ENCODE data around the gene PLBD2. TPM values are rescaled to one million over a fixed set of nuclear protein-coding genes. Genes with fewer than 3 reads are reported as not detected.

Gene PLBD2
- total RNA-seq, 1 donor from 2014 or later = 102 TPM

DNA sequence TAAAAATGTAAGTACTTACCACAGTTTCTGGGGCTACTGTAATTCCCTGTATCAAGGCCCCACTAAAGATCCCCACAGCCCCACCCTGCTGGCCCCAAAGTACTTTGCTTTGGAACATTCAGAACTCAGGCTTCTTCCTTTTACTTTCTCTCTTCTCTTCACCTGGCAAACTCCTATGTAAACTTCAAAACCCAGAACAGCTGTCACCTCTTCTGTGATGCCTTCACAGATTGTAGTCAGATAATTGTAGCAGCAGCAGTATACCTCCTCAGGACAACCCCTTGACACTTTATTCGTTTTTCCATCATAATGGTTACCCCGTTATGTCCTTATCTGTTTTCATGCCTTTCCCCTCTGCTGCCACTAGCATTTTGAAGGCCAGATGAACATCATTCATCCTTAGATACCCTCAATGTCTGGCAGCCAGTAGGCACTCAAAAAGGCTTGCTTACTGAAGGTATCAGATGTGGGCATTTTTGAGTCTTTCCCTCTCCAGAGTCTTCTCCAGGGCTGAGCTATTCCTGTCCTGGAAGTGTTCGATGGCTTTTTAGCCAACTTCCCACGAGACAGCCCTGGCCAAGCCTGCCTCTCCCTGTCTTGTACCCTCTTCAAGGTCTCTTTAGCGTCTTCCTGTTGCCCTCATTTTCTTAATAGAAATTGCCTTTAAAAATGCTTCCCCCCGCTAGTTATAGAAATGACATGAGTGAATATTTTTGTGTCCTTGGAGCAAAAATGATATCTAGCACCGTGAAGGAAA lies 7.4 kb downstream of the PLBD2 start:
- H3K27me3 Mint-ChIP-seq (ENCODE audit: low read depth) = no peaks in the 10 kb centered on the region
- DNase-seq (ENCODE audit: low spot score) = no peak
- H3K9me3 Mint-ChIP-seq (ENCODE audit: low read depth) = no peaks in the 10 kb centered on the region
- peaks cover 9% of the 10 kb centered on the region for H3K4me1 Mint-ChIP-seq (ENCODE audit: low read depth)
- TF ChIP-seq, protein P1, sequence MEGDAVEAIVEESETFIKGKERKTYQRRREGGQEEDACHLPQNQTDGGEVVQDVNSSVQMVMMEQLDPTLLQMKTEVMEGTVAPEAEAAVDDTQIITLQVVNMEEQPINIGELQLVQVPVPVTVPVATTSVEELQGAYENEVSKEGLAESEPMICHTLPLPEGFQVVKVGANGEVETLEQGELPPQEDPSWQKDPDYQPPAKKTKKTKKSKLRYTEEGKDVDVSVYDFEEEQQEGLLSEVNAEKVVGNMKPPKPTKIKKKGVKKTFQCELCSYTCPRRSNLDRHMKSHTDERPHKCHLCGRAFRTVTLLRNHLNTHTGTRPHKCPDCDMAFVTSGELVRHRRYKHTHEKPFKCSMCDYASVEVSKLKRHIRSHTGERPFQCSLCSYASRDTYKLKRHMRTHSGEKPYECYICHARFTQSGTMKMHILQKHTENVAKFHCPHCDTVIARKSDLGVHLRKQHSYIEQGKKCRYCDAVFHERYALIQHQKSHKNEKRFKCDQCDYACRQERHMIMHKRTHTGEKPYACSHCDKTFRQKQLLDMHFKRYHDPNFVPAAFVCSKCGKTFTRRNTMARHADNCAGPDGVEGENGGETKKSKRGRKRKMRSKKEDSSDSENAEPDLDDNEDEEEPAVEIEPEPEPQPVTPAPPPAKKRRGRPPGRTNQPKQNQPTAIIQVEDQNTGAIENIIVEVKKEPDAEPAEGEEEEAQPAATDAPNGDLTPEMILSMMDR (IDR thresholded peaks at IDR 0.05) = no peak
- no peak overlapping the region for H3K4me3 Mint-ChIP-seq (ENCODE audit: unreplicated experiment)
- H3K27ac Mint-ChIP-seq (ENCODE audit: unreplicated experiment) = peak overlapping the region; percentile 2
- H3K36me3 Mint-ChIP-seq (ENCODE audit: low read depth) = peaks cover 4% of the 10 kb centered on the region

DNA sequence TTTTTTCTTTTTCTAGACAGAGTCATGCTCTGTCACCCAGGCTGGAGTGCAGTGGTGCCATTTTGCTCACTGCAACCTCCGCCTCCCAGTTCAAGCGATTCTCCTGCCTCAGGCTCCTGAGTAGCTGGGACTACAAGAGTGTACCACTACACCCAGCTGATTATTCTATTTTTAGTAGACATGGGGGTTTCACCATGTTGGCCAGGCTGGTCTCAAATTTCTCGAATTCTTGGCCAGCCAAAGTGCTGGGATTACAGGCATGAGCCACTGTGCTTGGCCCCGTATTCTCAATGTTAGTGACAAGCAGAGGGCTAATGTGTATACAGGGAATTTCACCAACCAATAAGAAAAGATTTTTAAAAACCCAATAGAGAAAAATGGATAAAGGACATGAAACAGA lies 8.4 kb downstream of the PLBD2 start:
- H3K4me3 Mint-ChIP-seq (ENCODE audit: unreplicated experiment) = no peak overlapping the region
- peak overlapping the region; percentile 79 for H3K27ac Mint-ChIP-seq (ENCODE audit: unreplicated experiment)
- no peaks in the 10 kb centered on the region for H3K27me3 Mint-ChIP-seq (ENCODE audit: low read depth)
- no peak for DNase-seq (ENCODE audit: low spot score)
- peaks cover 4% of the 10 kb centered on the region for H3K36me3 Mint-ChIP-seq (ENCODE audit: low read depth)
- no peaks in the 10 kb centered on the region for H3K9me3 Mint-ChIP-seq (ENCODE audit: low read depth)
- H3K4me1 Mint-ChIP-seq (ENCODE audit: low read depth) = peaks cover 5% of the 10 kb centered on the region
- TF ChIP-seq, protein P1 (IDR thresholded peaks at IDR 0.05) = no peak

DNA sequence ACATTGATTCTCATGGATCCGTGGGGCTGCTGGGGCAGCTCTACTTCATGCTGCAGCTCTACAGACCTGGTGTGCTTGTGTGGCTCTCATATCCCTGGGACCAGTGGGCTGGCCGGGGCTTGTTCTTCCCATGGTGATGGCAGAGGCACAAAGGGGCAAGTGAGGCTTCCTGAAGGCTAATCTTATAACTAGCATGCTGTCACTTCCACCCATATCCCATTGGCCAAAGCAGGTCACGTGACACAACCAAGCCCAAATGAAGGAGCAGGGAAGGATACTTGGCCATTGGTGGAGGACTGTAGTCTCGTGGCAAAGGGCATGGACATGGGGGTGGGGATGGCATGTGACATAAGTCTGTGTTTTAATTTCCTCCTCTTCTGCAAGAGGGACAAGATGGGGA lies 9.9 kb downstream of the PLBD2 start:
- Mint-ChIP-seq H3K9me3 (ENCODE audit: low read depth) (no peaks in the 10 kb centered on the region), H3K27me3 (ENCODE audit: low read depth) (no peaks in the 10 kb centered on the region), H3K27ac (ENCODE audit: unreplicated experiment) (no peak overlapping the region), H3K36me3 (ENCODE audit: low read depth) (peaks cover 8% of the 10 kb centered on the region), H3K4me3 (ENCODE audit: unreplicated experiment) (no peak overlapping the region), H3K4me1 (ENCODE audit: low read depth) (peaks cover 5% of the 10 kb centered on the region)
- no peak for DNase-seq (ENCODE audit: low spot score)
- TF ChIP-seq, protein P1 (IDR thresholded peaks at IDR 0.05) = no peak

DNA sequence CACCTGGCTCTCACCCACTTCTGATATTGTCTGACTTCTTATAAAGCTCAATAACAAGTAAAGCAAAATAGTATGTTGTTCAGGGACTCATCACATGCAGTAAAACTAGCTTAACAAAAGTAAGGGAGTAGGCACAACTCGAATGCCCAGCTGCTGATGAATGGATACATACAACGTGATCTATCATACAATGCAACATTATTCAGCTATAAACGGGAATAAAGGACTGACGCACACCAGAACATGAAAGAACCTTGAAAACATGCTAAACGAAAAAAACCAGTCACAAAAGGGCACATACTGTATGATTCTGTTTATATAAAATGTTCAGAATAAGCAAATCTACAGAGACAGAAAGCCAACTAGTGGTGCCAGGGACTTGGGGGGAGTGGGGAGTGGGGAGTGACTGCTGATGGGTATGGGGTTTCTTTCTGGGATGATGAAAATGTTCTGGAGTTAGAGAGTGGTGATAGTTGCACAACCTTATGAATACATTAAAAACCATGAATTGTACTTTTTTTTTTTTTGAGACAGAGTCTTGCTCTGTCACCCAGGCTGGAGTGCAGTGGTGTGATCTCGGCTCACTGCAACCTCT lies 11.1 kb downstream of the PLBD2 start:
- peaks cover 5% of the 10 kb centered on the region for H3K4me1 Mint-ChIP-seq (ENCODE audit: low read depth)
- no peak for DNase-seq (ENCODE audit: low spot score)
- peaks cover 12% of the 10 kb centered on the region for H3K36me3 Mint-ChIP-seq (ENCODE audit: low read depth)
- TF ChIP-seq, protein P1 (IDR thresholded peaks at IDR 0.05) = no peak
- H3K27me3 Mint-ChIP-seq (ENCODE audit: low read depth) = no peaks in the 10 kb centered on the region
- H3K27ac Mint-ChIP-seq (ENCODE audit: unreplicated experiment) = no peak overlapping the region
- no peak overlapping the region for H3K4me3 Mint-ChIP-seq (ENCODE audit: unreplicated experiment)
- no peaks in the 10 kb centered on the region for H3K9me3 Mint-ChIP-seq (ENCODE audit: low read depth)

DNA sequence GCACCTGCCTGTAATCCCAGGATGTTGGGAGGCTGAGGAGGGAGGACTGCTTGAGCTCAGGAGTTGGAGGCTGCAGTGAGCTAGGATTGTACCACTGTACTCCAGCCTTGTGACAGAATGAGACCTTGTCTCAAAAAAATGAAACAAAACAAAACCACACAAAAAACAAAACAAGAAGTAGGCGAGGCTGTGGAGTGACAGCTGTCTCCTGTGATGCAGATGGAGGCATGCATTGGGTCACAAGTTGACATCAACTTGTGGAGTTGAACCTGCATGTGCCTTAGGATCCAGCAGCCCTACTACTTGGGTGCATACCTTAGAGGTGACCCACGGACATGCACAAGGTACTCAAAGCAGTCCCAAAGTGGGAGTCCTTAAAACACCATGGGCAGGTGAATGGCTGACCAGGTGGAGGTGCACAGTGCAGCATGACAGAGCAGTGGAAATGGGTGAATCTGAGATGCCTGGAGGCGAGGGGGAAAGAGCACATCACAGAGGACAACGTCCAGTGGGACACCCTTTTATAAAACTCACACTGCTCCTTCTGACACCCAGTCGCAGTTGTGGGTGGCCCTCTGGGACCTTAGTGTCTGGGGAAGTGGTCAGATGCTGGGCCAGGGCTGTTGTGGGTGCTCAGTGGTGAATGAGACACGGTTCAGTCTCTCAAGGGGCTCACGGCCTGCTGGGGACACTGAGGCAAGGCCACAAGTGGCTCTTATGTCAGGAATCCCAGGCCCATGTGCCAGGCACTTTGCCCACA lies 12.7 kb downstream of the PLBD2 start:
- TF ChIP-seq, protein P1 (IDR thresholded peaks at IDR 0.05) = no peak
- Mint-ChIP-seq H3K36me3 (ENCODE audit: low read depth) (peaks cover 20% of the 10 kb centered on the region), H3K4me1 (ENCODE audit: low read depth) (peaks cover 5% of the 10 kb centered on the region), H3K9me3 (ENCODE audit: low read depth) (no peaks in the 10 kb centered on the region), H3K4me3 (ENCODE audit: unreplicated experiment) (no peak overlapping the region), H3K27ac (ENCODE audit: unreplicated experiment) (no peak overlapping the region), H3K27me3 (ENCODE audit: low read depth) (no peaks in the 10 kb centered on the region)
- no peak for DNase-seq (ENCODE audit: low spot score)

Data from chondrocyte (in vitro differentiated cells).